HG03354 (cell line): ENCODE results near the gene SEMA3D.

Experiments used
- ATAC-seq: cut with Tn5 transposase; IDR thresholded peaks from one replicate; pipeline ENCODE4 v1.9.1; 2021; ENCODE audit warnings: mild to moderate bottlenecking; ENCODE audit not compliant: unreplicated experiment, poor library complexity, severe bottlenecking

SEMA3D gene

DNA sequence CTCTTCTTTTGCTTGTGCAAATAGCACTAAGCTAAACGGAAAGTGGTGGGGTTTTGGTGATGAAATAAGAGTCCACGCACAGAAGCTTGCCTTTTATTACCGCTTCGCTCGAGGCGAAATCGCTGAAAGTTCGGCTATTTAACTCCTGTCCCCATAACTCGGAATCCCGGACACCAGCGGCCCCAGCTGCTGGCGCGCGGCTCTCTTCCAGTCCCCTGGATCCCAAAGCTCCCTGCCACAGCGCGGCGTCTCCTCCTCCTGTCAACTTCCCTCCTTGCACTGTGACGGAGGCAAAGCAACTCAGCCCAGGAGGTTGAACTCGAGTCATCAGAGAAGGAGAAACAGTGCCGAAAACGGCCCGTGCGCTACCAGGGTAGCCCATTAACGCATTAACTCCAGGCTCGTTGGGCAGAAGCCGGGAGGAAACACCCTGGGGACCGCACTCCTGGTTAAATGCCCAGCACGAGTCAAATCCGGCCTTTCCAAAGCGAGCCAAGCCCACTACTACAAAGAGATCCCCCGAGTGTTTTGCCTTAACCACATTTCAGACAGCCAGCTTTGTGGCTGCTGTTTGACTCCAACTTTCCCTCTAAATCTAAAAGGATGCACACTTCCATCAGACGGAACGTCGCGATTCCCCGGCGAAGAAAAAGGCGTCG lies 1.3 kb downstream of the SEMA3D start:
- no peak for ATAC-seq

DNA sequence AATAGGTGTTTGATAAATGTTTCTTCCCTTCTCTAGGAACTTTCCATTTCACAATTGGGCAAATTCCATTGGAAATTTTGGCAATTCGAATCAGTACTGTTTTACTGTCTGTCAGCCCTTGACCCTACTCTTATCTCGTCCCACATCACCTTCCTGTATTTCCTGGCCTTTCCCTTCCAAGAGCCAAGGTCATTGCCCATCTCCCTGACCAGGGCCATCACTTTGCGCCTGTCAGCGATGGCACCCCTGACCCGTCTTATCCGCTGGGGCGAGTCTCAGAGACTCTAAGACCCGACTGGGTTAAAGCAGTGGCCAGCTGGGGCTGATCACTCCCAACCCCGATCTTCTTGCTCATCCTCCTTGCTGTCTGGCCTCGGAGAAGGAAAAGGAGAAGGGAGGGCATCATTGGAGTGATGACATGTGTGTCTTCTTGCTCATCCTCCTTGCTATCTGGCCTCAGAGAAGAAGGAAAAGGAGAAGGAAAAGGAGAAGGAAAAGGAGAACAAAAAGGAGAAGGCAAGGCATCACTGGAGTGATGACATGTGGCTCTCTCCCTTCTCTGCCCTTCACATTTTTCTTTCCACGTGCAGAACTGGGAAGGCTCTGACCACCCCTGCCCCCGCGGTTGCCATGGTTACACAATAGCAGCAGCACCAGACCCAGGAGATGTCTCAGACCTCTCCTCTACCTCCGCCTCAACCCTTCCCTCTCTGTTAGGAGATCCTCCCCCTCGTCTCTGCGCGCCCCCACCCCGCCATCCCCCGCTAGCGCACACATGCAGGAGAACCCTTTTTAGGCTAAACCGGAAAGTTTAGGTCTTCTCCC lies 2.0 kb downstream of the SEMA3D start:
- no peak for ATAC-seq

DNA sequence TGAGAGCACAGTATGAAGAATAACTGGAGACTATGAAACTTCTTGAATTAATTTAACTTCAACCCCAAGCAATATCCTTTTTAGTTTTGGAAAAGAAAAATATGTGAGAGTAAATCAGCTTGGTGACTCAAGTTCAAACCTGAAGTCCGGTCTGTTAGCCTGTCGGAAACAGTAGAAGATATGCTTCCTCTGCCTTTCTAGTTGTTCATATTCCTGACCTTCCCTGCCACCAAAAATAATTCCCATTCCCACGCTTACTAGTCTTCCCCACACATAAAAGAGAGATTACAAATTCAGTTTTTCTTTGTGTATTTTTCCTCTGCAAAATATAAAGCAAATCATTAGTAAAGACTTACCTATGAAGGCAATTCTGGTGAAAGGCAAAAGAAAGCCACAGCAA lies 3.6 kb downstream of the SEMA3D start:
- ATAC-seq: no peak

DNA sequence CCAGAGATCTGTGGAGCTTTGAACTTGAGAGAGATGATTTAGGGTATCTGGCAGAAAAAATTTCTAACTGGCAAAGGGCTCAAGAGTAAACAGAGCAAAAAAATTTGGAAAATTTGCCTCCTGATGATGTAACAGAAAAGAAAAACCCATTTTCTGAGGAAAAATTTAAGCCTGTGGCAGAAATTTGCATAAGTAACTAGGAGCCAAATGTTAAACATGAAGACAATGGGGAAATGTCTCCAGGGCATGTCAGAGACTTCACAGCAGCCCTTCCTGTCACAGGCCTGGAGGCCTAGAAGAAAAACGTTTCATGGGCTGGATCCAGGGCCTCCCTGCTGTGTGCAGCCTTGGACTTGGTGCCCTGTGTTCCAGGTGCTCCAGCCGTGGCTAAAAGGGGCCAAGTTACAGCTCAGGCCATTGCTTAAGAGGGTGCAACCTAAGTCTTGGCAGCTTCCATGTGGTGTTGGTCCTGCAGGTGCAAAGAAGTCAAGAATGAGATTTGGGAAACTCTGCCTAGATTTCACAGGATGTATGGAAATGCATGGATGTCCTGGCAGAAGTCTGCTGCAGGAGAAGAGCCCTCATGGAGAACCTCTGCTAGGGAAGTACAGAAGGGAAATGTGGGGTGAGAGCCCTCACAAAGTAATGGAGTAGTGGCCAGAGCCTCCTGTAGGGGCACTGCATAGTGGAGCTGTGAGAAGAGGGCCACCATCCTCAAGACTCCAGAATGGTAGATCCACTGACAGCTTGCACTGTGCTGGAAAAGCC lies 8.1 kb downstream of the SEMA3D start:
- no peak for ATAC-seq

DNA sequence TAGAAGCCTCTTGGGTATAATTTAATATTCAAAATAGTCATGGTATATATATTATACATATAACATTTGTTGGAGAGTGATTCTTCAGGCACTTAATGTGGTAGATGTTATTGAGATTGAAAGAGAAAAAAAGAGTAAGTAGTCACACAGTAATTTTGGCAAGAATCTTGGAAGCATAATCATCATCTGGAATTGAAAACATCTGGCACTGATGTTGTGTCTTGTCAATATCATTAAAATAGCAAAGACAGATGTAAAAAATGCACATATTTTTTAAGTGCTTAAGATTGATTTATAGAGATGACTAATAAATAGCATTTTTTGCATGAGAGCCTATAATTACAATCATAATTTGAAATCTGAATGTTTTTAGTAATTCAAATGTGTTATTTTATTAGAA lies 9.5 kb downstream of the SEMA3D start:
- no peak for ATAC-seq

DNA sequence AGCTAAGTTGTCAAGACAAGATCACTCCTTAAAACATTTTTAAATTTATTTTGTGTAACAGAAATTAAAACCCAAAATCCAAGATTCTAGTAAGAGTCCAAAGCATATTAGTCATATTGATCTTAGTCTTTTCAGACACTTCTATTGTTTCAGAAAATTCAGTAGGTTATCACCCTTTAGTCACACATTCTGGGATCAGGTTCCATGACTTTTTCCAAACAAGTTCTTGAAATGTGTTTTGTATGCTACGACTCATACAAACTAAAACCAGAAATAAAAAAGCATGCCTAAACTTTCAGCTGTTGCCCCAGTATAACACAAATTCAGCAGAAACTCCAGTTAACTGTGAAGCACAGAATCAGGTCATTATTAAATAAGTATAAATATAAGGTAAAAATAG lies 10.7 kb downstream of the SEMA3D start:
- no peak for ATAC-seq

DNA sequence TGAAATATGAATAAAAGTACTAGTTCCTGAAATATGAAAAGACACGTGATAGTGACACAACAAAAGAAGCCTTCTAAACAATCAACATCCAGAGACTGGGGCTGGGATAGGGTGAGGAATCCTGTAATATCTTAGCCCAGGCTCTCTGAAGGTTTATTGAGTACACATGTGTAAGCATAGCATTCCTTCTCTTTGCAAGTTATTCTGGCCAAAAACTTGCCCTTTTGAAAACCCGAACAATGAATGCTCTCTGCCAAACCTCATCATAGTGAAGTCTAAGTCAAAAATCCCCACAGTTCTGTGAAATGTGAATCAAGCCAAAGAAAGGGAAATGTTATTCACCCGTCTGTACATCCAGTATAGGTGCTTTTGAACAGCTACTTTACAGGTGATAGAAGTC lies 11.6 kb downstream of the SEMA3D start:
- no peak for ATAC-seq

DNA sequence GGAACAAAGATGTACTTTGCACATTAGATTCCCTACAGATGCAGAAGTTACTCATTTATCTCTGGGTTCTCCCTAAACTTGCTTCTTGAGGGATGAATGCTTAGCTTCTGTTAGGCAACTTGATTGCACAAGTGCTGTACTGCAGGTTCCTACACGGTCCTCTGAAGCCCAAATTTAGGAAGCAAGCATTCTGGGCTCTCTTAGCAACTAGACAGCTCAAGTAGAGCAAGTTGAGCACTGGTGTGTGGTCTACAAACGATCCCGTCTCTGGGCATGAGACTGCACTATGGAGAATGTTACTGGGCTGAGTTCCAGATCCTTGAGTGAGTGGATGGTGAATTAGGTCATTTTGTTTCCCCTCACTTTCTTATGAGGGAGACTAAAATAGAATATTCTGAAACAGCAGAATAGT lies 14.3 kb downstream of the SEMA3D start:
- ATAC-seq: no peak

DNA sequence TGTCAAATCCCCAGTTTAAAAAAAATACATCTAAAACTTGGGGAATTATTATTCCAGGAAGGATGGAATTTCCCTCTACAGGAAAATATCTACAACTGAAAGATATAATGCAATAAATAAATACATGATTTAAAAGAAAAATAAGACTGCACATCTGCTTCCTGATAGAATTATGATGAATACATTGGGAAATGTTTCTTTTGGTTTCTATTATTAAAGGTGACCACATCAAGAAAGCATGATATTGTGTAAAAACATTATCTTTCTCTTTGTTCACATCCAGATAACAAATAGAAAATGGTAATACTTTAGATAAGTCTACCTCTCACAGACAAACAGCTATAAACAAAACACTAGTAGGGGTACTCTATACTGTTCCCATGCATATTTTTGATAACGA lies 19.2 kb downstream of the SEMA3D start:
- no peak for ATAC-seq

DNA sequence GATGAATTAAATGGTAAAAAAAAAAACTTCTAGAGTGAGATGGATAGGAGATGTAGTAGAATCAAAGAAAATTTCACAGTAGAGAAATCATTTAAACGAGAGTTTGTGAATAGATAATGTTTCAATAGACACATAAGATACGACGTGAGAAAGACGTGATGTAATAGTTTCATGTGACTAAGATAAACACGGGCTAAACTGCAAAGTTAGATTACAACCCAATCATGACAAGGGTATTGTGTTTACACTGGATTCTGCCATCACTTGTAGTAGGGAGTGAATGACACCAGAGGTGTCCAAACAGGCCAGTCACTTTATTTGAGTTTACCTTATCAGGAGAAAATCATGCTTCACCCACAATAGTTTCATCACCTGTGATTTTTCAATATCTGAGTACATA lies 21.6 kb downstream of the SEMA3D start:
- no peak for ATAC-seq

DNA sequence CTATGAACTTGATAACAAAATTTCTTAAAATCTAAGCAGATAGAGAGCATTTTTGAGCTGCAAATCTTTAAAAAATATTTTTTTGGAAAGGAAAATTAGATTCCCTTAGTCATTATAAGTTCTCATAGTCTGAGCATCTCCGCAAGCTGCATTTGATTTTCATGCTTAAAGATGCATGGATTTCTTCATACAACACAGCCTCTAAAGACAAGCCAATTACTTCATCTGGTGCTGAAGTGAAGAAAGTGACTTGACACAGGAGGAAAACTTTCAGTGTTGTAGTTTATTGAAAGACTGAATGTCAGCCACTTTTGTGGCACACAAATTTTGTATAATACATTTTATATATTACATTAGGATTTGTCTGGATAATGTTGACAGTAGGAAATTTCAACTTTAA lies 22.5 kb downstream of the SEMA3D start:
- no peak for ATAC-seq

DNA sequence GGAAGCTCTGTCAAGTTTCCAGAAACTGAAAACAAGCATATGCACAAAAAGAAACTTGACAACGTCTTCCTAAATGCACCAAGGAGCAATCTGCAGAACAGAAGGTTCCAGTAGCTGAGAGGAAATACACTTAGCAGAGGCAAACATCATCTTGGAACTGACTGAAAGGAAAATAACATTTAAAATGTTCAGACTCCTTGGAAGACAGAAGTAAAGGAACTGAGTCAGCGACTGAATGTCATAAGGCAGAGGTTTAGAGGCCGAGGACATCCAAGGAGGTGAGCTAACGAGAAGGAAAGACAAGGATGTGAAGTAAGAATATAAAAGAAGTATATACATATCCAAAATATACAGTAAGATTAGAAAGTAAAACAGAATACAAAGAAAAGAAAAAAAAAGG lies 24.1 kb downstream of the SEMA3D start:
- ATAC-seq: no peak

DNA sequence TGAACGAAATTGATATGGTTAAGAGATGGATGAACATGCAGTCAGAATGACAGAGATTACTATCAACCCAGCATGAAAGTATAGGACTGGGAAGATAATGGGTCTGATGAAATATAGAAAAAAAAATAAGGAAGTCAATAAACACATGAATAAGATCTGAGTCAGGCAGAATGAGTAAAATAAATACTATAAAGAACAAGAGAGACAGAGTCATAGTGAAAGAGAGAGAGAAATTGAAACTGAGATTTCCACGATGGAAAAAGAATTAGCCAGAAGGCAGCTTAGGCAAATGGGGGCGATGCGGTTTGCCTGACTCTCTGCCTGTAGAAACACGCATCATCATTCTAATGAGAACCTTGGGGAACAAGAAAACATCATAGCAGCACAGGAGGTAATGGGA lies 26.6 kb downstream of the SEMA3D start:
- peak; percentile 96 for ATAC-seq

DNA sequence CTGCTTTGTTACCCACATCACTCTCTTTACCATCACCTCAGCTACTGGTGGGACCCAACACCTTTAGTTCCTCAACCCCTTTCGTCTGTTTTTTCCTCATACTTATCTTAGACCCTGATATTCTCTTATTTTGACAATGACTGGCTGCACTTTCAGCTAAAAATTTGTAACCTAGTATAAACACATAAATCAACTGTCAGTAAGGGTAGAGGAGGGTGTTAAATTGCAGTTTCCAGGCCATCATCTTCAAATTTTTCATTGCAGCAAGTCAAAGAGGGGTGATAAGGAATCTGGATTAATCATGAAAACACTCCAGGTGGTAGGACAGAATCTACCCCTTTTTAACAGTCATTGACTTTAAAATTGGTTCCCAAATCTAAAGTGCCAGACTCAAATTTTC lies 27.9 kb downstream of the SEMA3D start:
- ATAC-seq: no peak

DNA sequence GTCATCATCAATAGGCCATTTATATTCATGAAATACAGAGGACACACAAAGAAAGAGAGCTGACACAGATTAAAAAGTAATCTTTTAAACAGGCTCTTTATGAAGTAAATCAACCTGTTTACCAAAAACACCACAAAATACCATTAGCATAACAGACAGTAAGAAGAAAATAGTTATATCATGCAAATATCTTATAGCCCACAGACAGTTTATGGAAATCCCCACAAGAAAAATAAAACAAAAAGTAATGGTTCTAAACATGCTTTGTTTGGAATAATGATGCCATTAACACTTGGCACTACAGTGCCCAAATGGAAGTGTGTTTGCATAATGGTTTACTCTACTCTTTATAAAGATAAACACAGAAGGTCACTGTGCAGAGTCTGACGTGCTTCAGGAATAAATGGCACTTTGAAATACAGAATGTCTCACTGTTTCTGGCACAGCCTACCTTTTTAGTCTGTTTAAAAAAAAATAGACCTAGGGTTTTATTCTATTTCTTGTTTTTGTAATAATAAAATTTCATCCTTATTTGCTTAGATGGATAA lies 30.1 kb downstream of the SEMA3D start:
- ATAC-seq: no peak

DNA sequence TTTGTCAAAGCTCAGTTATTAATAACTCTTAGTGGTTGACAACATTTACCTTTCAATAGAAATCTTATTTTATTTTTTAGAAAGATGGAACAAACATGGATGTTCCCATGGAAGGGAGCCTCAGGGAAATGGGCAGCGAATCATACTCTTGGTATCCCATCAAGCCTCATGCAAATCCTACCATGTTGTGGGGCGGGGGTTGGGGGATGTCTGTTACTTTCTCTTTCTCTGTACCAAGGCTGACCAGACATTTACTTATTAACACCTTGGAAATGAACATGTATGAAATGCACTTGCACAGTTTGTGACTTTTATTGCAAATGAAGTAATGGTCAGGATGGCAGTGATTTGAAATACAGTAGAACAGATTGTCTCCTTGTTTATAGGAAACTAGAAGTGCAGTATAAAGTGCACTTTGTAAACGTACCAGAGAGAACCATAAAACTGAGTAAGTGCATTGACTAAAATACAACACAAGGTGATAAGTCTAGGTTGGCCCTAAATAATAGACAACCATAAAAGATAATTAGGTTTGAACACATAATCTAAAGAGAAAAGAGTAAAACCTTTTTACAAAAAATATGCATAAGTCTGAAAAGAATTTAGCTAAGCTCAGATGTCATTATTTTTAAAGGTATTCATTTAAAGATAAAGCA lies 32.4 kb downstream of the SEMA3D start:
- ATAC-seq: no peak

DNA sequence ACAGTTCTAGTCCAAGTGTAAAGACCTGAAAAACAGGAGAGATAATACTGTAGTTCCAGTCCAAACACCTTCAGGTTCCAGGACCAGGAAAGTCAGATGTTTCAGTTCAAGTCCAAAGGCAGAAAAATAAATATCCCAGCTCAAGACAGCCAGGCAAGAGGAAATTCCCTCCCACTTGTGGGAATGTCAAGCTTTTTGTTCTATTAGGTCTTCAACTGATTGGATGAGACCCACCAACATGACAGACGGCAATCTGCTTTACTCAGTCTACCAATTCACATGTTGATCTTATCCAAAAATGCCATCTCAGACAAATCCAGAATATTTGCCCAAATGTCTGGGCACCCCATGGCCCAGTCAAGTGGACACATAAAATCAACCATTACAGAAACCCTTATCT lies 33.1 kb downstream of the SEMA3D start:
- ATAC-seq: no peak

DNA sequence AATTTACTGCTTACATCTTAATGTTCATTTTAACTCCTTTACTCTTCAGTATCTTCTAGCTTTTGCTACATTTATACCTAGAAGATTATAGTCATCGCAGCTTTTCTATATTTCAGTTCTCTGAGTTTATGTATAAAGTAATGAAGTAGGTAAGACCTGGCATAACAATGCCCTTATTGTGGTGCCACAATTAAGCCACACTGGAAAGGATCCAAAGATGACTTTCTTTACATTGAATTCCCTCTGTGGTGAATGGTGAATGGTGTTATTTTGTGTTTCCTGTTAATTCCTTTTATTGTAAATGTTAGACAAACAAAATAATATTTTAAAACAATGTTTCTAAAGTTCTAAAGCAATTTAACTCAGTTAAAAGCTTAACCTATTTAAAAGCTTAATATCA lies 36.2 kb downstream of the SEMA3D start:
- no peak for ATAC-seq

DNA sequence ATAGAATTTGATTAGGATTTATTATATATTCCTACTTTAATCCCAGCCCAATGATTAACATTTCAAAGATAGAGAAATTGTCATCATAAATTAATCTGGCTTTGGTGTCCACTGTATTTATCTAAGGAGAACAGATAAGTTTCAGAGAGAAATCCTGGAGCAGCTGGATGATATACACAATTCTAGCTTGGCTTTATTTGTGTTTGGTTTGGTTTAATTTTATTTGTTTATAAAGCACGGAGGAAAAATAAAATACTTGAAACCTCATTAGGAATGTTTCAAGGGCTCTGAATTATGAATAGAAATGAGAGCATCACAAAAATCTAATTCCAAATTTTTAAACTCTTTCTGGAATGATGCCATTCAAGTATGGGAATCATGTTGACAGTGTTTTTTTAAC lies 42.1 kb downstream of the SEMA3D start:
- ATAC-seq: no peak

DNA sequence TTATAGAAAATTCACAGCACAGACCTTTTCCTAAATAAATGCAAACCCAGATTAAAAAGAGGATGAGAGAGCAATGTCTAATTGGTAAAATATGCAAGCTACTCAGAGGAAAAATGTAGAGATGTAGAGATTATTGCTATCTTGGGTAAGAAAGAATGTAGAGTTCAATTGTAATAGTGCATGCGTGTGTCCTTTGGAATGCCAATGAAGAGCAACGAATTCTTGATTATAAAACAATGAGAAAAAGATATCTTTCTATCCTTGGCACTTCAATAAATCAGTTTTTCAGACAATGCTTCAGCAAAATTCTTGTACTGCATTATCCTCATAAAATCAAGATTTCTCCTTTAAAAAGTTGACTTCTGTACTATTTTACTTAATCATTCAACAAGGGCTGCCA lies 50.9 kb downstream of the SEMA3D start:
- ATAC-seq: no peak
